HEK293 (cell line): ENCODE results near the gene CARM1.

Source experiments
- CTCF ChIA-PET: fragments of 350-600 bp; formaldehyde crosslinking; extraction: SDS; loops from one replicate; lab custom pipeline; 2021; ENCODE audit warnings: antibody characterized with exemption; lab: Yijun Ruan, JAX
- POLR2A ChIA-PET: fragments of 300-600 bp; formaldehyde crosslinking; extraction: SDS; loops from one replicate; lab custom pipeline; 2020; ENCODE audit warnings: antibody characterized with exemption, inconsistent platforms; lab: Yijun Ruan, JAX
- H3K27ac ChIP-seq: fragments of 200-500 bp; sonication (Bioruptor generic); 2 replicates; pipeline ENCODE4 v1.5.1; 2014; ENCODE audit warnings: low read depth, low read length, control low read depth, inconsistent platforms; ENCODE audit errors: extremely low read depth
- H3K36me3 ChIP-seq, 2 experiments: fragments of 200-500 bp in 1 of 2; sonication (Bioruptor generic) in 1 of 2; 1 replicate in 1 of 2; 2 replicates in 1 of 2; pipeline ENCODE4 v1.5.1; 2014 to 2017; ENCODE audit warnings: inconsistent platforms in 2 of 2, low read length in 2 of 2; ENCODE audit not compliant: control insufficient read depth in 2 of 2, insufficient read depth in 1 of 2
- H3K4me1 ChIP-seq: fragments of 200-500 bp; sonication (Bioruptor generic); 2 replicates; pipeline ENCODE4 v1.5.1; 2014; ENCODE audit warnings: mild to moderate bottlenecking, low read length, inconsistent platforms; ENCODE audit not compliant: control insufficient read depth, insufficient read depth
- H3K4me3 ChIP-seq: 2 replicates; pipeline ENCODE4 v1.5.1; 2011; ENCODE audit warnings: low read depth, mild to moderate bottlenecking, control low read depth, low read length, moderate library complexity
- H3K9me3 ChIP-seq: fragments of 200-500 bp; sonication (Bioruptor generic); 2 replicates; pipeline ENCODE4 v1.5.1; 2014; ENCODE audit warnings: low read depth, low read length, inconsistent platforms; ENCODE audit not compliant: control insufficient read depth, insufficient read depth
- GFI1B ChIP-seq: fragments of 450-650 bp; formaldehyde crosslinking; IDR thresholded peaks from 2 replicates; pipeline ENCODE4 v1.5.1; 2016; ENCODE audit warnings: missing biosample characterization, missing genetic modification characterization
- KLF10 ChIP-seq: fragments of 450-650 bp; IDR thresholded peaks from 2 replicates; pipeline ENCODE4 v1.5.1; 2018; ENCODE audit warnings: missing biosample characterization, mild to moderate bottlenecking, missing genetic modification characterization
- PRDM4 ChIP-seq: fragments of 450-650 bp; formaldehyde crosslinking; IDR thresholded peaks from 2 replicates; pipeline ENCODE4 v1.5.1; 2017; ENCODE audit warnings: missing biosample characterization, missing genetic modification characterization
- TCF7L2 ChIP-seq: IDR thresholded peaks from 2 replicates; pipeline ENCODE4 v1.6.1; 2011; ENCODE audit warnings: low read depth, mild to moderate bottlenecking, inconsistent platforms, low read length, moderate library complexity, borderline replicate concordance
- ZBTB17 ChIP-seq: fragments of 450-650 bp; formaldehyde crosslinking; IDR thresholded peaks from 2 replicates; pipeline ENCODE4 v1.5.1; 2016; ENCODE audit warnings: missing biosample characterization, missing genetic modification characterization
- ZBTB7A ChIP-seq: fragments of 450-650 bp; formaldehyde crosslinking; IDR thresholded peaks from 2 replicates; pipeline ENCODE4 v1.5.1; 2016; ENCODE audit warnings: low read depth, missing biosample characterization, missing genetic modification characterization
- ZNF112 ChIP-seq: fragments of 450-650 bp; formaldehyde crosslinking; IDR thresholded peaks from 2 replicates; pipeline ENCODE4 v1.5.0; 2017; ENCODE audit warnings: missing biosample characterization, missing genetic modification characterization
- ZNF146 ChIP-seq: fragments of 450-650 bp; formaldehyde crosslinking; IDR thresholded peaks from 2 replicates; pipeline ENCODE4 v1.5.1; 2016; ENCODE audit warnings: missing biosample characterization, missing genetic modification characterization
- ZNF23 ChIP-seq: fragments of 450-650 bp; formaldehyde crosslinking; IDR thresholded peaks from 2 replicates; pipeline ENCODE4 v1.5.1; 2016; ENCODE audit warnings: missing biosample characterization, missing genetic modification characterization, borderline replicate concordance
- ZNF280D ChIP-seq: fragments of 450-650 bp; formaldehyde crosslinking; IDR thresholded peaks from 2 replicates; pipeline ENCODE4 v1.5.1; 2016; ENCODE audit warnings: missing biosample characterization, missing genetic modification characterization
- ZNF341 ChIP-seq: fragments of 450-650 bp; formaldehyde crosslinking; IDR thresholded peaks from 2 replicates; pipeline ENCODE4; 2016; ENCODE audit warnings: low read depth, missing biosample characterization, missing genetic modification characterization
- ZNF580 ChIP-seq: fragments of 450-650 bp; formaldehyde crosslinking; IDR thresholded peaks from 2 replicates; pipeline ENCODE4 v1.5.1; 2016; ENCODE audit warnings: missing biosample characterization, missing genetic modification characterization
- ZNF585B ChIP-seq: fragments of 450-650 bp; formaldehyde crosslinking; IDR thresholded peaks from 2 replicates; pipeline ENCODE4 v1.5.1; 2016; ENCODE audit warnings: missing biosample characterization, missing genetic modification characterization
- ZNF76 ChIP-seq: fragments of 450-650 bp; formaldehyde crosslinking; IDR thresholded peaks from 2 replicates; pipeline ENCODE4; 2016; ENCODE audit warnings: low read depth, missing biosample characterization, missing genetic modification characterization, borderline replicate concordance

Gene CARM1

GRCh38 chr19:10839114-10840050 is 32.0 kb upstream of the CARM1 start:
- no peak overlapping the region for H3K4me3 ChIP-seq
- H3K9me3 ChIP-seq = no peaks in the 10 kb centered on the region
- TF ChIP-seq ZNF76 (tag by site-specific recombination) = no peak
- TF ChIP-seq ZNF112 (tag by site-specific recombination) = no peak
- no peak for TF ChIP-seq KLF10 (tag by site-specific recombination)
- no peak for TF ChIP-seq ZNF341 (tag by site-specific recombination)
- peak; percentile 81 for TF ChIP-seq ZNF146 (tag by site-specific recombination)
- no peak for TF ChIP-seq ZNF280D
- no peak for TF ChIP-seq ZNF580 (tag by site-specific recombination)
- no peak overlapping the region for H3K27ac ChIP-seq
- H3K36me3 ChIP-seq = peaks cover 0 to 6% of the 10 kb centered on the region in 2 experiments; a peak in 1 of 3 replicates
- CTCF ChIA-PET = interaction anchor here (0.5 to 6.9 kb wide), 5 partner anchors 15 to 1310 kb away, joined by 3 to 80 read pairs (median 6); no protein-coding TSS in a partner anchor
- no peaks in the 10 kb centered on the region for H3K4me1 ChIP-seq
- POLR2A ChIA-PET = interaction anchor here (0.6 kb wide), 1 partner anchor 31 kb away, joined by 4 read pairs; no protein-coding TSS in a partner anchor

- H3K36me3 ChIP-seq = no peaks in the 10 kb centered on the region
- no peaks in the 10 kb centered on the region for H3K4me1 ChIP-seq
- H3K27ac ChIP-seq = no peak overlapping the region
- POLR2A ChIA-PET = no interaction called here
- CTCF ChIA-PET = interaction anchor here (0.7 to 5.6 kb wide), 4 partner anchors 16 to 124 kb away, joined by 4 to 46 read pairs (median 6); no protein-coding TSS in a partner anchor
- H3K4me3 ChIP-seq = no peak overlapping the region
- TF ChIP-seq ZNF585B (tag by site-specific recombination) = no peak
- no peak for TF ChIP-seq ZBTB17
- TF ChIP-seq ZNF23 (tag by site-specific recombination) = no peak
- TF ChIP-seq ZBTB7A (tag by site-specific recombination) = no peak
- TF ChIP-seq TCF7L2 = no peak
- TF ChIP-seq GFI1B (tag by site-specific recombination) = no peak
- TF ChIP-seq ZNF112 (tag by site-specific recombination) = no peak
- TF ChIP-seq PRDM4 = no peak
- no peak for TF ChIP-seq ZNF280D
- no peaks in the 10 kb centered on the region for H3K9me3 ChIP-seq
These were observed 28.6 kb upstream of the CARM1 start for GRCh38 chr19:10842788-10843187.
